Measurements from ENCODE around the gene TSKU. TPM values are rescaled to one million over a fixed set of nuclear protein-coding genes. Genes with fewer than 3 reads are reported as not detected.
"Not testable (repeated sequence)": the region's sequence is repeated elsewhere in the genome, so short reads cannot be mapped to it uniquely, and the experiment has no call there.

The TSKU gene
- total RNA-seq, 2 donors from 2014 or later: 18.7 to 46.6 TPM

GRCh38 chr11:76808996-76809395, 25.8 kb downstream of the TSKU start:
- Histone ChIP-seq H3K4me3 (no peak overlapping the region), H3K9me3 (no peaks in the 10 kb centered on the region)
- DNase-seq (ENCODE audit: low spot score): peak; percentile 55

GRCh38 chr11:76810151-76810853, 27.1 kb downstream of the TSKU start:
- Histone ChIP-seq H3K9me3 (peaks cover 0 to 12% of the 10 kb centered on the region in 2 donors), H3K4me1 (peaks cover 0 to 11% of the 10 kb centered on the region in 2 donors), H3K27ac (no peak overlapping the region), H3K27me3 (no peaks in the 10 kb centered on the region), H3K36me3 (no peaks in the 10 kb centered on the region), H3K4me3 (no peak overlapping the region)
- DNase-seq (ENCODE audit: low spot score): peak; percentile 69
- TF ChIP-seq CTCF (IDR thresholded peaks at IDR 0.05): peak; percentile 37 to 72

More at GRCh38 chr11:76808996-76809395, 25.8 kb downstream of the TSKU start:
- Histone ChIP-seq H3K36me3 (no peaks in the 10 kb centered on the region), H3K4me1 (peaks cover 0 to 11% of the 10 kb centered on the region in 2 donors), H3K27me3 (no peaks in the 10 kb centered on the region), H3K27ac (no peak overlapping the region)
- no peak for TF ChIP-seq CTCF (IDR thresholded peaks at IDR 0.05)

- no peak overlapping the region for H3K27ac ChIP-seq
- H3K36me3 ChIP-seq: no peaks in the 10 kb centered on the region
- H3K4me3 ChIP-seq: no peak overlapping the region
- peaks cover 0 to 22% of the 10 kb centered on the region in 2 donors for H3K9me3 ChIP-seq
- no peaks in the 10 kb centered on the region for H3K27me3 ChIP-seq
- TF ChIP-seq CTCF (IDR thresholded peaks at IDR 0.05): no peak
- no peak for DNase-seq (ENCODE audit: low spot score)
- peaks cover 0 to 11% of the 10 kb centered on the region in 2 donors for H3K4me1 ChIP-seq
Measured at GRCh38 chr11:76811259-76811658, 28.1 kb downstream of the TSKU start.

GRCh38 chr11:76814414-76814813, 31.3 kb downstream of the TSKU start:
- Histone ChIP-seq H3K4me3 (no peak overlapping the region), H3K9me3 (peaks cover 0 to 34% of the 10 kb centered on the region in 2 donors), H3K27ac (no peak overlapping the region), H3K36me3 (no peaks in the 10 kb centered on the region), H3K4me1 (no peaks in the 10 kb centered on the region), H3K27me3 (no peaks in the 10 kb centered on the region)
- no peak for DNase-seq (ENCODE audit: low spot score)
- no peak for TF ChIP-seq CTCF (IDR thresholded peaks at IDR 0.05)

- H3K27ac ChIP-seq; DNase-seq (ENCODE audit: low spot score); H3K4me1 ChIP-seq; H3K36me3 ChIP-seq; H3K4me3 ChIP-seq; H3K27me3 ChIP-seq: not testable (repeated sequence)
- peaks cover 0 to 34% of the 10 kb centered on the region in 2 donors for H3K9me3 ChIP-seq
Measured at GRCh38 chr11:76815678-76816077, 32.5 kb downstream of the TSKU start.

- no peak for DNase-seq (ENCODE audit: low spot score)
- TF ChIP-seq CTCF (IDR thresholded peaks at IDR 0.05): no peak
- no peak overlapping the region for H3K27ac ChIP-seq
Measured at GRCh38 chr11:76820184-76820566, 37.0 kb downstream of the TSKU start.

GRCh38 chr11:76821396-76821795, 38.2 kb downstream of the TSKU start:
- H3K4me1 ChIP-seq; H3K27me3 ChIP-seq; DNase-seq (ENCODE audit: low spot score); H3K36me3 ChIP-seq; H3K27ac ChIP-seq; H3K4me3 ChIP-seq: not testable (repeated sequence)
- peaks cover 0 to 12% of the 10 kb centered on the region in 2 donors for H3K9me3 ChIP-seq

More at GRCh38 chr11:76820184-76820566, 37.0 kb downstream of the TSKU start:
- no peaks in the 10 kb centered on the region for H3K27me3 ChIP-seq
- H3K4me3 ChIP-seq: no peak overlapping the region
- H3K4me1 ChIP-seq: peaks cover 0 to 9% of the 10 kb centered on the region in 2 donors
- no peaks in the 10 kb centered on the region for H3K36me3 ChIP-seq
- H3K9me3 ChIP-seq: peaks cover 0 to 24% of the 10 kb centered on the region in 2 donors

Measured in right atrium auricular region (tissue), 2 donors.